Measurements from ENCODE around the gene SMG1. TPM values are rescaled to one million over a fixed set of nuclear protein-coding genes. Genes with fewer than 3 reads are reported as not detected.
A peak's percentile ranks its signal among the peaks of the same experiment; 100 is the strongest.
"Not testable (repeated sequence)": the region's sequence is repeated elsewhere in the genome, so short reads cannot be mapped to it uniquely, and the experiment has no call there.

The SMG1 gene
- total and polyA plus RNA-seq, 2 experiments from 2014 or later, result 9.9 to 57.0 TPM

GRCh38 chr16:18933501-18933900 lies 7.3 kb upstream of the SMG1 start:
- H3K79me2 ChIP-seq, result no peaks in the 10 kb centered on the region
- H3K27me3 ChIP-seq, result no peaks in the 10 kb centered on the region
- no peaks in the 10 kb centered on the region for H4K20me1 ChIP-seq (ENCODE audit: insufficient read depth, poor library complexity, severe bottlenecking)
- WGBS (ENCODE audit: low lambda C conversion rate, missing lambda C conversion rate), result 27% methylated on average over 1 of the region's 1 CpG
- no peaks in the 10 kb centered on the region for H3K4me1 ChIP-seq (ENCODE audit: insufficient read depth)
- H3K4me3 ChIP-seq, result no peak overlapping the region
- no peak for DNase-seq (ENCODE audit: low spot score)
- H3K4me2 ChIP-seq, result no peak overlapping the region
- H3K9me2 ChIP-seq (replicated peaks; ENCODE audit: insufficient read depth), result no peaks in the 10 kb centered on the region
- H3K9me3 ChIP-seq (ENCODE audit: low read depth), result no peaks in the 10 kb centered on the region
- no peak overlapping the region for H3K27ac ChIP-seq
- TF ChIP-seq, protein P1, sequence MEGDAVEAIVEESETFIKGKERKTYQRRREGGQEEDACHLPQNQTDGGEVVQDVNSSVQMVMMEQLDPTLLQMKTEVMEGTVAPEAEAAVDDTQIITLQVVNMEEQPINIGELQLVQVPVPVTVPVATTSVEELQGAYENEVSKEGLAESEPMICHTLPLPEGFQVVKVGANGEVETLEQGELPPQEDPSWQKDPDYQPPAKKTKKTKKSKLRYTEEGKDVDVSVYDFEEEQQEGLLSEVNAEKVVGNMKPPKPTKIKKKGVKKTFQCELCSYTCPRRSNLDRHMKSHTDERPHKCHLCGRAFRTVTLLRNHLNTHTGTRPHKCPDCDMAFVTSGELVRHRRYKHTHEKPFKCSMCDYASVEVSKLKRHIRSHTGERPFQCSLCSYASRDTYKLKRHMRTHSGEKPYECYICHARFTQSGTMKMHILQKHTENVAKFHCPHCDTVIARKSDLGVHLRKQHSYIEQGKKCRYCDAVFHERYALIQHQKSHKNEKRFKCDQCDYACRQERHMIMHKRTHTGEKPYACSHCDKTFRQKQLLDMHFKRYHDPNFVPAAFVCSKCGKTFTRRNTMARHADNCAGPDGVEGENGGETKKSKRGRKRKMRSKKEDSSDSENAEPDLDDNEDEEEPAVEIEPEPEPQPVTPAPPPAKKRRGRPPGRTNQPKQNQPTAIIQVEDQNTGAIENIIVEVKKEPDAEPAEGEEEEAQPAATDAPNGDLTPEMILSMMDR (IDR thresholded peaks at IDR 0.05; ENCODE audit: poor library complexity), result no peak
- TF ChIP-seq EZH2phosphoT487 (IDR thresholded peaks at IDR 0.05; ENCODE audit: low read depth, severe bottlenecking, unreplicated experiment) (no peak), EZH2 (IDR thresholded peaks at IDR 0.05; ENCODE audit: borderline replicate concordance) (no peak)
- H3K36me3 ChIP-seq (replicated peaks; ENCODE audit: insufficient read depth, low read depth), result no peaks in the 10 kb centered on the region
- no peak overlapping the region for H2AFZ ChIP-seq

DNA sequence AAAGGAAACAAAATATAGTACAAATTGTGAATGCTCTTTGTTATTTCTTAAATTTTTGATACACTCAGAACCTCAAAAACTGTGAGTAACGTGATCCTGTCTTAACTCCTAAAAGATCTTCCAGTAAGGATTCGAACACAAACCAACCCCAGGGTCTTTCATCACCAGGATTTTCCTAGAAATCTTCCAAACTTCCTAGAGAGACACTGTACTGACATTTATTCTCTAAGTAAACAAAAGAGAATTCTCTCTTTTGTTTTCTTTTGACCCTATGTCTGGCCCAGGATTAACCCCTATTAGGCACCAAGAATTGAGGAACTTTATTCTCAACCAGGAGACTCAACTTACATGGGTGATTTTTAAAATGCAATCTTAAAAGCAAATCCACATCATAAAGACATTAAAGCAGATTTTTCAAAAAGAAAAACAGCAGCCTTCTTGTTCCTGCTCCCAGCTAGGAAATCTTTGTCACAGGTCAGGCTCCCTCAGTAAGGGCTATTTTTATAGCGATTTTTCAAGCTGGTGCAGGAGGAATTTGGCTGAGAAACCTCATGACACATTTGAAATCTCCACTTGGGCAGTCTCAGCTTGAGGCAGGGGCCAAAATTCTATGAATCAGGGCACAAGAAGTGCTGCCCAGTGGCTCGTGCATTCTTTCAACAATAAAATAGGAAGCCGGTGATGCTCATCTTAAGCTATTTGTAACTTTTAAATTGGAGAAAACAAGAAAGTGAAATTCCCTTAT lies 6.2 kb upstream of the SMG1 start:
- Histone ChIP-seq H3K27me3 (no peaks in the 10 kb centered on the region), H3K4me2 (no peak overlapping the region), H3K4me1 (ENCODE audit: insufficient read depth) (no peaks in the 10 kb centered on the region), H3K79me2 (no peaks in the 10 kb centered on the region), H3K36me3 (replicated peaks; ENCODE audit: insufficient read depth, low read depth) (no peaks in the 10 kb centered on the region), H3K27ac (no peak overlapping the region), H3K9me2 (replicated peaks; ENCODE audit: insufficient read depth) (no peaks in the 10 kb centered on the region), H4K20me1 (ENCODE audit: insufficient read depth, poor library complexity, severe bottlenecking) (no peaks in the 10 kb centered on the region), H3K4me3 (no peak overlapping the region), H3K9me3 (ENCODE audit: low read depth) (no peaks in the 10 kb centered on the region), H2AFZ (no peak overlapping the region)
- TF ChIP-seq, protein P1 (IDR thresholded peaks at IDR 0.05; ENCODE audit: poor library complexity), result no peak
- TF ChIP-seq EZH2phosphoT487 (IDR thresholded peaks at IDR 0.05; ENCODE audit: low read depth, severe bottlenecking, unreplicated experiment) (no peak), EZH2 (IDR thresholded peaks at IDR 0.05; ENCODE audit: borderline replicate concordance) (no peak)
- 76% methylated on average over 5 of the region's 5 CpGs for WGBS (ENCODE audit: low lambda C conversion rate, missing lambda C conversion rate)
- DNase-seq (ENCODE audit: low spot score), result no peak

DNA sequence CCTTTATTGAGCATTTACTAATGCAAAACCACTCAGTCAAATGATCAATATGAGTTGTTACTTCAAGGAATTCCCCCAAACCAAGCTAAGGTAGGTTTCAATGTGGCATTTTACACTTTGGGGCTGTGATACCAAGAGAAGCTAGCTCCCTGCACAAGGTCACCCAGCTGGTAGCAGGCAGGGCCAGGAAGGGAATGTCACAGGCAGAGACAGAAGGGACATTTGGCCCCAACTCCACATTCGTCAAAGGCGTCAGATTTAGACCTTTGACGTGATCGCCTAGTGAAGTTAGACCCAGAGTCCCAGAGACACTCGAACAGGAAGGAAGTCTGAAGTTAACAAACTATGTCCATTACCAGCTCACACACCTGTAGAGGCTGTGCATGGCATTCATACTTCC lies 5.5 kb upstream of the SMG1 start:
- Histone ChIP-seq H3K27ac (no peak overlapping the region), H4K20me1 (ENCODE audit: insufficient read depth, poor library complexity, severe bottlenecking) (no peaks in the 10 kb centered on the region), H3K4me3 (no peak overlapping the region), H3K9me3 (ENCODE audit: low read depth) (no peaks in the 10 kb centered on the region), H2AFZ (no peak overlapping the region), H3K4me1 (ENCODE audit: insufficient read depth) (no peaks in the 10 kb centered on the region), H3K4me2 (no peak overlapping the region), H3K79me2 (no peaks in the 10 kb centered on the region), H3K27me3 (no peaks in the 10 kb centered on the region), H3K36me3 (replicated peaks; ENCODE audit: insufficient read depth, low read depth) (no peaks in the 10 kb centered on the region), H3K9me2 (replicated peaks; ENCODE audit: insufficient read depth) (no peaks in the 10 kb centered on the region)
- TF ChIP-seq EZH2phosphoT487 (IDR thresholded peaks at IDR 0.05; ENCODE audit: low read depth, severe bottlenecking, unreplicated experiment), result no peak
- TF ChIP-seq, protein P1 (IDR thresholded peaks at IDR 0.05; ENCODE audit: poor library complexity), result no peak
- 84% methylated on average over 5 of the region's 5 CpGs for WGBS (ENCODE audit: low lambda C conversion rate, missing lambda C conversion rate)
- no peak for DNase-seq (ENCODE audit: low spot score)

GRCh38 chr16:18930095-18930494 lies 3.9 kb upstream of the SMG1 start:
- not testable (repeated sequence) for H3K9me2 ChIP-seq (replicated peaks; ENCODE audit: insufficient read depth); H2AFZ ChIP-seq; H3K4me3 ChIP-seq; H3K4me2 ChIP-seq; H3K36me3 ChIP-seq (replicated peaks; ENCODE audit: insufficient read depth, low read depth); H3K27ac ChIP-seq; H3K9me3 ChIP-seq (ENCODE audit: low read depth); DNase-seq (ENCODE audit: low spot score); H4K20me1 ChIP-seq (ENCODE audit: insufficient read depth, poor library complexity, severe bottlenecking); H3K79me2 ChIP-seq; H3K27me3 ChIP-seq; H3K4me1 ChIP-seq (ENCODE audit: insufficient read depth)
- WGBS (ENCODE audit: low lambda C conversion rate, missing lambda C conversion rate), result 74% methylated on average over 4 of the region's 4 CpGs

DNA sequence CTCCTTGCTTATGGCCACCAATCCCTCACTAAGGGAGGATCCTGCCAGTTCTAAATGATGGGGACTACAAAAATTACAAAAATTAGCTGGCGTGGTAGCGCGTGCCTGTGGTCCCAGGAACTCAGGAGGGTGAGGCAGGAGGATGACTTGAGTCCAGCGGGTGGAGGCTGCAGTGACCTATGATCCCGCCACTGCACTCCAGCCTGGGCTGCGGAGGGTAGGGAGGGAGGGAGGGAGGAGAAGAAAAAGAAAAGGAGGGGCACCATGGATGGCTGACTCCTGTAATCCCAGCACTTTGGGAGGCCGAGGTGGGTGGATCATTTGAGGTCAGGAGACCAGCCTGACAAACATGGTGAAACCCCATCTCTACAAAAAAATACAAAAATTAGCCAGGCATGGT lies 1.9 kb upstream of the SMG1 start:
- H3K9me3 ChIP-seq (ENCODE audit: low read depth); H3K27ac ChIP-seq; H3K4me3 ChIP-seq; H3K36me3 ChIP-seq (replicated peaks; ENCODE audit: insufficient read depth, low read depth); H2AFZ ChIP-seq; H3K27me3 ChIP-seq; H3K4me1 ChIP-seq (ENCODE audit: insufficient read depth); H3K9me2 ChIP-seq (replicated peaks; ENCODE audit: insufficient read depth); H3K4me2 ChIP-seq; DNase-seq (ENCODE audit: low spot score): not testable (repeated sequence)
- 93% methylated on average over 4 of the region's 7 CpGs for WGBS (ENCODE audit: low lambda C conversion rate, missing lambda C conversion rate)
- peaks cover 18% of the 10 kb centered on the region for H4K20me1 ChIP-seq (ENCODE audit: insufficient read depth, poor library complexity, severe bottlenecking)
- peaks cover 24% of the 10 kb centered on the region for H3K79me2 ChIP-seq

DNA sequence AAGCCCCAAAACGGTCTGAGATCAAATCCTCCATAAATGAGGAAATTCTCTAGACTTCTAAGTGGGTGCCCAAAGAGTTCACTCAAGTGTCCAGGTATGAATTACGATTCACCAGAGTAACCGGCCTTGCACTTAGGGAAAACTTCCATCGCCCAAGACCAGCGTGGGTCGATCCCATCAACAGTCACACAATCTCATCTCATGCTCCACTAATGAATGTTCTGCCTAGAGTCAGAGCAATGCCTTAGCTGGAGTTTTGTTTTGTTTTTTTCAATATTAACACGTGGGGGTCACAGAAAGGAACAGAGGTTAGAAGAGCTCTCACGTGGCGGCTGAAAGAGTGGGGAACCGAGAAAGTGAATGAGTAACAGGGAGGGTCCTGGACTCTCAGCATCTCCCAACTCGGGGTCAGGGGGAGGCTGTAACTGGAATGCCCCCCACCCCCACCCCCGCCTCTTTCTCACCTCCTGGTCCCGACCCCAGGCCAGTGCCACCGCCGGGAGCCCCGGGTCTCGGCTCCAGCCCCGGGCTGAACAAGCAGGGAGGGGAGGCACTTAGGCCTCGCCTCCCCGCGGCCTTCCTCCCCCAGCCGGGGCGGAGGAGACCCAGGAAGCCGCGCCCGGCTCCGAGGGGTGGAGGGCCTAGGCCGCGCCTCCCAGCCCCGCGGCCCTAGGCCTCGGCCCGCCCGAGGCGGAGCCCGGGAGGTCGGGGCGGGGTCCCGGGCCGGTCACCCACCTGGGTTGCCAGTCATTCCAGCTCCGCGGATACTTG lies 808 bp downstream of the SMG1 start:
- peaks cover 49% of the 10 kb centered on the region for H3K79me2 ChIP-seq
- H3K4me1 ChIP-seq (ENCODE audit: insufficient read depth), result not testable (repeated sequence)
- peak overlapping the region; percentile 93 for H3K4me3 ChIP-seq

More for the DNA sequence above, 808 bp downstream of the SMG1 start:
- not testable (repeated sequence) for H3K27me3 ChIP-seq; H3K9me2 ChIP-seq (replicated peaks; ENCODE audit: insufficient read depth); H3K9me3 ChIP-seq (ENCODE audit: low read depth); H3K36me3 ChIP-seq (replicated peaks; ENCODE audit: insufficient read depth, low read depth)
- Histone ChIP-seq H2AFZ (peak overlapping the region; percentile 88), H3K27ac (peak overlapping the region; percentile 97), H4K20me1 (ENCODE audit: insufficient read depth, poor library complexity, severe bottlenecking) (peaks cover 36% of the 10 kb centered on the region), H3K4me2 (peak overlapping the region; percentile 77)
- WGBS (ENCODE audit: low lambda C conversion rate, missing lambda C conversion rate), result 2% methylated on average over 32 of the region's 42 CpGs
- peak; percentile 70 for DNase-seq (ENCODE audit: low spot score)

All from hepatocyte (in vitro differentiated cells).